H1 (cell line): ENCODE results near the gene MAGI2. TPM values are rescaled to one million over a fixed set of nuclear protein-coding genes. Genes with fewer than 3 reads are reported as not detected.

Experiments
- CEBPB ChIP-seq: IDR thresholded peaks from 2 replicates; pipeline ENCODE4 v1.6.1; 2012; ENCODE audit warnings: low read depth, low read length
- CTBP2 ChIP-seq: IDR thresholded peaks from 2 replicates; pipeline ENCODE4 v1.7.0; 2011; ENCODE audit warnings: borderline replicate concordance, mild to moderate bottlenecking, moderate library complexity, mixed read lengths, low read length; ENCODE audit not compliant: insufficient read depth, insufficient read length
- KDM4A ChIP-seq: IDR thresholded peaks from one replicate; pipeline ENCODE4 v1.7.1; 2012; ENCODE audit warnings: low read depth, mild to moderate bottlenecking, moderate library complexity, low read length, inconsistent platforms; ENCODE audit not compliant: severe bottlenecking
- KDM5A ChIP-seq: fragments of 200-600 bp; IDR thresholded peaks from 2 replicates; pipeline ENCODE4 v1.7.1; 2012; ENCODE audit warnings: mild to moderate bottlenecking, low read length, inconsistent platforms, mixed read lengths
- RAD21 ChIP-seq, 2 experiments: IDR thresholded peaks in 1 of 2; conservative IDR thresholded peaks in 1 of 2; 2 replicates each; pipeline ENCODE4 v1.6.1; 2011; ENCODE audit warnings: low read depth in 2 of 2, low read length in 2 of 2, improper control_type of control experiment in 1 of 2, inconsistent platforms in 1 of 2, mild to moderate bottlenecking in 1 of 2, moderate library complexity in 1 of 2
- TBP ChIP-seq: IDR thresholded peaks from 2 replicates; pipeline ENCODE4 v1.6.1; 2011; ENCODE audit warnings: low read depth, low read length, improper control_type of control experiment
- polyA plus RNA-seq, 7 experiments: library from polyadenylated mRNA; depleted of rRNA in 3 of 7; stranded (reverse) in 5 of 7; unstranded in 2 of 7; fragments of >200 nt in 5 of 7; fragments of 200-250 nt in 2 of 7; gene quantifications; 1 replicate in 5 of 7; 2 replicates in 1 of 7; 4 replicates in 1 of 7; pipeline versions ENCODE4 v1.2.1 to v1.2.3, GENCODE V29; 2011 to 2013; ENCODE audit warnings: missing spikeins in 2 of 7, mixed read lengths in 2 of 7
- total RNA-seq: library from RNA; stranded (reverse); fragmentation: NEBNext Ultra II Directional; extraction: Animal tissue kit (Norgen Biotek cat#: 25700); gene quantifications from 2 replicates; pipeline ENCODE4 v1.2.1, GENCODE V29; 2021

The MAGI2 gene
- total and polyA plus RNA-seq, 2 of the 8 experiments (the other 6 are each of a cell fraction or from before 2014, with no cell fraction given), result 6.0 to 27.3 TPM

GRCh38 chr7:79091661-79092060, 361.8 kb downstream of the MAGI2 start (continued):
- TF ChIP-seq CEBPB (no peak), KDM4A (no peak), RAD21 (IDR thresholded peaks at IDR 0.05 in 1 of 2, conservative IDR thresholded peaks at IDR 0.05 in 1 of 2; ENCODE audit: low read depth in 2 of 2, low read length in 2 of 2) (no peak), TBP (no peak), KDM5A (no peak), CTBP2 (no peak)
